HG03045 (cell line): Measurements from ENCODE around the gene CCDC63.
"Not testable (repeated sequence)": the region's sequence is repeated elsewhere in the genome, so short reads cannot be mapped to it uniquely, and the experiment has no call there.

Experiments used
- ATAC-seq: cut with Tn5 transposase; IDR thresholded peaks from one replicate; pipeline ENCODE4 v1.9.1; 2021; ENCODE audit warnings: mild to moderate bottlenecking, moderate library complexity; ENCODE audit not compliant: unreplicated experiment

Gene CCDC63

GRCh38 chr12:110948041-110948440 lies 101.3 kb downstream of the CCDC63 start:
- ATAC-seq = no peak

- not testable (repeated sequence) for ATAC-seq
Measured at GRCh38 chr12:110950466-110950865, 103.7 kb downstream of the CCDC63 start.

GRCh38 chr12:110950867-110951266 lies 104.1 kb downstream of the CCDC63 start:
- ATAC-seq = not testable (repeated sequence)
